HCT116 (cell line): ENCODE measurements around the gene OR4D2. TPM values are rescaled to one million over a fixed set of nuclear protein-coding genes. Genes with fewer than 3 reads are reported as not detected.

ENCODE experiments used
- ATAC-seq: fragments of 200-7000 bp; cut with Tn5 transposase; 2 replicates; pipeline ENCODE4 v1.9.1; 2020; ENCODE audit warnings: mild to moderate bottlenecking, moderate library complexity
- BruUV-seq: library from RNA; stranded (reverse); fragments of 400-500 nt; replicated peaks from 2 replicates; lab custom pipeline; 2021; lab: Mats Ljungman, UMichigan
- CTCF ChIA-PET: fragments of 300-600 bp; sonication (Branson Sonifier 250); formaldehyde crosslinking; loops from one replicate; lab custom pipeline; 2021; ENCODE audit warnings: antibody characterized with exemption; lab: Charles Lee
- POLR2A ChIA-PET: fragments of 300-600, 350-600 bp; sonication (Branson Sonifier 250); formaldehyde crosslinking; loops from one replicate; lab custom pipeline; 2021; ENCODE audit warnings: antibody characterized with exemption; lab: Charles Lee
- RAD21 ChIA-PET, 2 experiments: fragments of 300-600 bp; sonication (Branson Sonifier 250); formaldehyde crosslinking; loops; one replicate each; lab custom pipeline; 2023; ENCODE audit warnings: low total read pairs in 2 of 2; ENCODE audit not compliant: uncharacterized antibody in 2 of 2, unreplicated experiment in 2 of 2, low non-redundant PET in 1 of 2; lab: Charles Lee
- DNase-seq: peaks from one replicate; pipeline ENCODE4 v3.0.0-alpha.2; 2010; ENCODE audit warnings: low read depth, low spot score
- H2AFZ ChIP-seq: fragments of 200-600 bp; shearing (Covaris generic), sonication (generic); 2 replicates; pipeline ENCODE4 v1.6.1; 2017; ENCODE audit warnings: low read depth, mixed run types, mixed read lengths, antibody characterized with exemption, low read length; ENCODE audit not compliant: poor library complexity, severe bottlenecking
- H3K27ac ChIP-seq: 2 replicates; pipeline ENCODE4 v1.5.1; 2012; ENCODE audit warnings: low read depth, low read length
- H3K27me3 ChIP-seq: fragments of 200-600 bp; sonication (generic); 2 replicates; pipeline ENCODE4 v1.6.1; 2016; ENCODE audit warnings: mixed run types, low read length, mixed read lengths; ENCODE audit not compliant: insufficient read depth
- H3K36me3 ChIP-seq, 2 experiments: fragments of 200-500 bp in 1 of 2; fragments of 200-600 bp in 1 of 2; sonication (Bioruptor generic) in 1 of 2; sonication (generic) in 1 of 2; 2 replicates each; pipeline versions ENCODE4 v1.5.1 to v1.6.1; 2014 to 2016; ENCODE audit warnings: low read length in 2 of 2, inconsistent platforms in 1 of 2, mixed read lengths in 1 of 2, mixed run types in 1 of 2; ENCODE audit not compliant: insufficient read depth in 2 of 2, control insufficient read depth in 1 of 2
- H3K4me1 ChIP-seq, 2 experiments: fragments of 200-600 bp in 1 of 2; sonication (generic) in 1 of 2; 2 replicates each; pipeline versions ENCODE4 v1.5.1 to v1.6.1; 2012 to 2017; ENCODE audit warnings: low read length in 2 of 2, inconsistent platforms in 1 of 2, mild to moderate bottlenecking in 1 of 2, mixed read lengths in 1 of 2, mixed run types in 1 of 2, moderate library complexity in 1 of 2; ENCODE audit not compliant: insufficient read depth in 2 of 2, control insufficient read depth in 1 of 2
- H3K4me2 ChIP-seq: fragments of 200-600 bp; sonication (generic); 2 replicates; pipeline ENCODE4 v1.6.1; 2017; ENCODE audit warnings: mixed run types, low read length, mixed read lengths
- H3K4me3 ChIP-seq, 2 experiments: fragments of 200-600 bp in 1 of 2; sonication (generic) in 1 of 2; replicated peaks in 1 of 2; 2 replicates each; pipeline ENCODE4 v1.5.1; 2011 to 2016; ENCODE audit warnings: low read length in 2 of 2, control low read depth in 1 of 2, low read depth in 1 of 2, mild to moderate bottlenecking in 1 of 2, mixed read lengths in 1 of 2, mixed run types in 1 of 2
- H3K79me2 ChIP-seq: fragments of 200-600 bp; sonication (generic); 2 replicates; pipeline ENCODE4 v1.6.1; 2017; ENCODE audit warnings: mild to moderate bottlenecking, mixed run types, low read length, moderate library complexity, mixed read lengths; ENCODE audit not compliant: insufficient read depth
- H3K9ac ChIP-seq: fragments of 200-600 bp; sonication (generic); 2 replicates; pipeline ENCODE4 v1.6.1; 2016; ENCODE audit warnings: low read length, mixed read lengths
- H3K9me2 ChIP-seq: fragments of 200-600 bp; sonication (generic), shearing (Covaris generic); 2 replicates; pipeline ENCODE4 v1.6.1; 2017; ENCODE audit warnings: mixed run types, mild to moderate bottlenecking, moderate library complexity; ENCODE audit not compliant: insufficient read depth
- H3K9me3 ChIP-seq, 2 experiments: fragments of 200-500 bp in 1 of 2; fragments of 200-600 bp in 1 of 2; sonication (Bioruptor generic) in 1 of 2; sonication (generic) in 1 of 2; 2 replicates each; pipeline ENCODE4 v1.6.1; 2014 to 2017; ENCODE audit warnings: low read length in 2 of 2, mixed read lengths in 2 of 2, inconsistent platforms in 1 of 2, low read depth in 1 of 2, mild to moderate bottlenecking in 1 of 2, mixed run types in 1 of 2, moderate library complexity in 1 of 2; ENCODE audit not compliant: control insufficient read depth in 1 of 2, insufficient read depth in 1 of 2
- H4K20me1 ChIP-seq: fragments of 200-600 bp; sonication (generic), shearing (Covaris generic); 2 replicates; pipeline ENCODE4 v1.6.1; 2017; ENCODE audit warnings: mixed run types, mild to moderate bottlenecking, moderate library complexity; ENCODE audit not compliant: insufficient read depth
- CBX3 ChIP-seq: IDR thresholded peaks from 2 replicates; pipeline ENCODE4 v1.6.1; 2012; ENCODE audit warnings: low read depth
- CEBPB ChIP-seq: IDR thresholded peaks from 2 replicates; pipeline ENCODE4 v1.6.1; 2012; ENCODE audit warnings: low read depth
- FOSL1 ChIP-seq: IDR thresholded peaks from 2 replicates; pipeline ENCODE4 v1.6.1; 2012; ENCODE audit warnings: low read depth
- JUND ChIP-seq: IDR thresholded peaks from 2 replicates; pipeline ENCODE4 v1.6.1; 2012
- POLR2A ChIP-seq: IDR thresholded peaks from 2 replicates; pipeline ENCODE4 v1.7.0; 2011; ENCODE audit warnings: borderline replicate concordance; ENCODE audit not compliant: insufficient read depth, insufficient read length; ENCODE audit errors: extremely low read depth
- POLR2AphosphoS5 ChIP-seq: IDR thresholded peaks from 2 replicates; pipeline ENCODE4 v1.6.1; 2011; ENCODE audit warnings: mild to moderate bottlenecking, low read depth, low read length, moderate library complexity
- RAD21 ChIP-seq: IDR thresholded peaks from 2 replicates; pipeline ENCODE4 v1.6.1; 2012; ENCODE audit warnings: low read depth, mild to moderate bottlenecking
- SP1 ChIP-seq: IDR thresholded peaks from 2 replicates; pipeline ENCODE4 v1.6.1; 2012; ENCODE audit warnings: low read depth
- TCF7L2 ChIP-seq: IDR thresholded peaks from 2 replicates; pipeline ENCODE4 v1.7.0; 2011; ENCODE audit warnings: borderline replicate concordance, inconsistent platforms; ENCODE audit not compliant: insufficient read depth, insufficient read length; ENCODE audit errors: extremely low read depth
- YY1 ChIP-seq: IDR thresholded peaks from 2 replicates; pipeline ENCODE4 v1.6.1; 2011; ENCODE audit warnings: low read length, low read depth, moderate library complexity, mild to moderate bottlenecking; ENCODE audit not compliant: insufficient replicate concordance; ENCODE audit errors: extremely low read depth
- ZFX ChIP-seq: fragments of 450-650 bp; IDR thresholded peaks from 2 replicates; pipeline ENCODE4 v1.6.1; 2017
- ZNF274 ChIP-seq: fragments of 200-500 bp; sonication (Bioruptor generic); IDR thresholded peaks from 2 replicates; pipeline ENCODE4 v1.6.1; 2014; ENCODE audit warnings: mild to moderate bottlenecking, low read depth, low read length, inconsistent platforms
- intact Hi-C: fragments of 100-400 bp; cut with micrococcal nuclease; formaldehyde crosslinking; loops from 2 replicates; pipeline ENCODE4 v1.10.0; 2022
- total RNA-seq: library from RNA; stranded (reverse); gene quantifications from one replicate; pipeline ENCODE4 v1.2.1, GENCODE V29; 2021; ENCODE audit not compliant: unreplicated experiment
- TF ChIP-seq, protein P1 (sequence below): IDR thresholded peaks from 2 replicates; pipeline ENCODE4 v1.6.1; 2011; ENCODE audit warnings: mild to moderate bottlenecking, low read length, moderate library complexity; ENCODE audit not compliant: insufficient replicate concordance; ENCODE audit errors: extremely low read depth
- TF ChIP-seq, protein P2 (sequence below): IDR thresholded peaks from 2 replicates; pipeline ENCODE4 v1.6.1; 2012
- TF ChIP-seq, protein P3 (sequence below): IDR thresholded peaks from 2 replicates; pipeline ENCODE4 v1.6.1; 2012; ENCODE audit warnings: low read depth

Gene OR4D2
- total RNA-seq, 1 experiment from 2014 or later = not detected

DNA sequence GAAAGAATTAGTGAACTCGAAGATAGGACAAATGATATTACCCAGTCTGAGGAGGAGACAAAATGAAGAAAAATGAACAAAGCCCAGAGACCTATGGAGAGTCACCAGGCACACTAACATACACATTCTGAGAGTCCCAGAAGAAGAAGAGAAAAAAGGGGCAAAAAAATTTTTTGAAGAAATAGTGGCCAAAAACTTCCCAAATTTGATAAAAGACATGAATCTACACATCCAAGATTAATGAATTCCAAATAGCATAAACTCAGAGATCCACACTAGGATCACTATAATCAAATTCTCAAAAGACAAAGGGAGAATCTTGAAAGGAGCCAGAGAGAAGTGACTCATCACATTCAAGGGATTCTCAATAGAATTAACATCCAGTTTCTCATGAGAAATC is 22.0 kb upstream of the OR4D2 start:
- no peaks in the 10 kb centered on the region for H3K36me3 ChIP-seq
- H3K27ac ChIP-seq = no peak overlapping the region
- intact Hi-C loops = no loop called here
- ChIA-PET CTCF (no interaction called here), POLR2A (no interaction called here)
- H2AFZ ChIP-seq = no peak overlapping the region
- no peak for DNase-seq
- no peak overlapping the region for H3K4me3 ChIP-seq
- peaks cover 45% of the 10 kb centered on the region for H3K27me3 ChIP-seq
- no peaks in the 10 kb centered on the region for H3K9me2 ChIP-seq
- BruUV-seq = no TSS peak
- no peaks in the 10 kb centered on the region for H3K79me2 ChIP-seq
- ATAC-seq = no peak
- peaks cover 22 to 25% of the 10 kb centered on the region in 2 experiments; a peak in 3 of 4 replicates for H3K9me3 ChIP-seq
- no peak for TF ChIP-seq YY1
- TF ChIP-seq ZNF274 = no peak
- TF ChIP-seq CEBPB = no peak
- TF ChIP-seq, protein P1, sequence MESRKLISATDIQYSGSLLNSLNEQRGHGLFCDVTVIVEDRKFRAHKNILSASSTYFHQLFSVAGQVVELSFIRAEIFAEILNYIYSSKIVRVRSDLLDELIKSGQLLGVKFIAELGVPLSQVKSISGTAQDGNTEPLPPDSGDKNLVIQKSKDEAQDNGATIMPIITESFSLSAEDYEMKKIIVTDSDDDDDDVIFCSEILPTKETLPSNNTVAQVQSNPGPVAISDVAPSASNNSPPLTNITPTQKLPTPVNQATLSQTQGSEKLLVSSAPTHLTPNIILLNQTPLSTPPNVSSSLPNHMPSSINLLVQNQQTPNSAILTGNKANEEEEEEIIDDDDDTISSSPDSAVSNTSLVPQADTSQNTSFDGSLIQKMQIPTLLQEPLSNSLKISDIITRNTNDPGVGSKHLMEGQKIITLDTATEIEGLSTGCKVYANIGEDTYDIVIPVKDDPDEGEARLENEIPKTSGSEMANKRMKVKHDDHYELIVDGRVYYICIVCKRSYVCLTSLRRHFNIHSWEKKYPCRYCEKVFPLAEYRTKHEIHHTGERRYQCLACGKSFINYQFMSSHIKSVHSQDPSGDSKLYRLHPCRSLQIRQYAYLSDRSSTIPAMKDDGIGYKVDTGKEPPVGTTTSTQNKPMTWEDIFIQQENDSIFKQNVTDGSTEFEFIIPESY = no peak
- no peak for TF ChIP-seq CBX3
- TF ChIP-seq ZFX = no peak
- no peak for TF ChIP-seq POLR2A
- TF ChIP-seq, all 23 proteins: peak for 0
- H3K9ac ChIP-seq = no peak overlapping the region
- RAD21 ChIA-PET = no interaction called here
- H3K4me1 ChIP-seq = no peaks in the 10 kb centered on the region
- no peak overlapping the region for H3K4me2 ChIP-seq
- no peaks in the 10 kb centered on the region for H4K20me1 ChIP-seq

DNA sequence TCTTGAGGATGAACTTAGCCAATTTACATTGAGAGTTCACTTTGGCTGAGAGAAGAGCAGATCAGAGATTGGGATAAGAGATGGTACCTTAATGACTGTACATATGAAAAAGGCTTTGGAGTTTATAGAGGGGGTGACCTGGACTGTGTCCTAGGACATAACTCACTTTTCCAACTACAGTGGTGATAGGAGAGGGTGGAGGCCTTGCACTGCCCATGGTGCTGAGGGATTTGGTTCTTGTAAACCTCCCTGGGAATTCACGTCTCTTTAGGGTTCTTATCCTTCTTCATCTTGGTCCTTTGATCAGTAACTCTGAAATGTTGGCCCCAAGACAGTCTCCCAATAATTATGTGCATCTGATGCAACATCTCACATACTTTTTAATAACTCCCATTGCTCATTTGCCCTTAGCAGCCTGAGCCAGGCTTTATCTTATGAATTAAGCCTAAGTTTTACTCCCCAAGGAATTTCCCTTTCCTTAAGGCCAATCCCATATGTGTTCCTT is 18.8 kb upstream of the OR4D2 start, which contains the start of gene OR4D1:
Gene OR4D1 (plus strand): TSS at position 455 of the 505 bp plus-strand sequence. CDS start 6,770 bp downstream, outside the sequence.
- Histone ChIP-seq H3K27me3 (peaks cover 65% of the 10 kb centered on the region), H4K20me1 (no peaks in the 10 kb centered on the region), H3K9ac (no peak within 1 kb of the TSS), H2AFZ (no peak within 1 kb of the TSS), H3K36me3 (no peaks in the 10 kb centered on the region), H3K4me1 (no peaks in the 10 kb centered on the region), H3K79me2 (no peaks in the 10 kb centered on the region), H3K4me3 (no peak within 1 kb of the TSS), H3K9me2 (no peaks in the 10 kb centered on the region), H3K9me3 (peaks cover 22 to 25% of the 10 kb centered on the region in 2 experiments; a peak in 3 of 4 replicates), H3K4me2 (no peak within 1 kb of the TSS), H3K27ac (no peak within 1 kb of the TSS)
- POLR2A ChIA-PET = interaction anchor here (1.5 kb wide), 1 partner anchor 141 kb away, joined by 3 read pairs; the partner anchor contains the start of gene SRSF1
- no TSS peak for BruUV-seq
- CTCF ChIA-PET = no interaction called here
- DNase-seq = no peak
- ATAC-seq = no peak
- RAD21 ChIA-PET = no interaction called here
- intact Hi-C loops = no loop called here
- TF ChIP-seq POLR2AphosphoS5 (no peak), JUND (no peak), SP1 (no peak), TCF7L2 (no peak), RAD21 (no peak), FOSL1 (no peak)
- TF ChIP-seq, protein P2, sequence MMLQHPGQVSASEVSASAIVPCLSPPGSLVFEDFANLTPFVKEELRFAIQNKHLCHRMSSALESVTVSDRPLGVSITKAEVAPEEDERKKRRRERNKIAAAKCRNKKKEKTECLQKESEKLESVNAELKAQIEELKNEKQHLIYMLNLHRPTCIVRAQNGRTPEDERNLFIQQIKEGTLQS = no peak
- TF ChIP-seq, protein P3, sequence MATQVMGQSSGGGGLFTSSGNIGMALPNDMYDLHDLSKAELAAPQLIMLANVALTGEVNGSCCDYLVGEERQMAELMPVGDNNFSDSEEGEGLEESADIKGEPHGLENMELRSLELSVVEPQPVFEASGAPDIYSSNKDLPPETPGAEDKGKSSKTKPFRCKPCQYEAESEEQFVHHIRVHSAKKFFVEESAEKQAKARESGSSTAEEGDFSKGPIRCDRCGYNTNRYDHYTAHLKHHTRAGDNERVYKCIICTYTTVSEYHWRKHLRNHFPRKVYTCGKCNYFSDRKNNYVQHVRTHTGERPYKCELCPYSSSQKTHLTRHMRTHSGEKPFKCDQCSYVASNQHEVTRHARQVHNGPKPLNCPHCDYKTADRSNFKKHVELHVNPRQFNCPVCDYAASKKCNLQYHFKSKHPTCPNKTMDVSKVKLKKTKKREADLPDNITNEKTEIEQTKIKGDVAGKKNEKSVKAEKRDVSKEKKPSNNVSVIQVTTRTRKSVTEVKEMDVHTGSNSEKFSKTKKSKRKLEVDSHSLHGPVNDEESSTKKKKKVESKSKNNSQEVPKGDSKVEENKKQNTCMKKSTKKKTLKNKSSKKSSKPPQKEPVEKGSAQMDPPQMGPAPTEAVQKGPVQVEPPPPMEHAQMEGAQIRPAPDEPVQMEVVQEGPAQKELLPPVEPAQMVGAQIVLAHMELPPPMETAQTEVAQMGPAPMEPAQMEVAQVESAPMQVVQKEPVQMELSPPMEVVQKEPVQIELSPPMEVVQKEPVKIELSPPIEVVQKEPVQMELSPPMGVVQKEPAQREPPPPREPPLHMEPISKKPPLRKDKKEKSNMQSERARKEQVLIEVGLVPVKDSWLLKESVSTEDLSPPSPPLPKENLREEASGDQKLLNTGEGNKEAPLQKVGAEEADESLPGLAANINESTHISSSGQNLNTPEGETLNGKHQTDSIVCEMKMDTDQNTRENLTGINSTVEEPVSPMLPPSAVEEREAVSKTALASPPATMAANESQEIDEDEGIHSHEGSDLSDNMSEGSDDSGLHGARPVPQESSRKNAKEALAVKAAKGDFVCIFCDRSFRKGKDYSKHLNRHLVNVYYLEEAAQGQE = no peak
